HL-60 (cell line): ENCODE measurements around the gene KCNT2.

Source experiments
- DNase-seq, 2 experiments: peaks; one replicate each; pipeline ENCODE4 v3.0.0-alpha.2; 2010 to 2020; ENCODE audit warnings: low read depth in 1 of 2, low spot score in 1 of 2
- H3K27ac ChIP-seq: fragments of 250-450 bp; sonication (Bioruptor Pico); replicated peaks from 2 replicates; pipeline ENCODE4 v1.5.1; 2020; ENCODE audit warnings: mild to moderate bottlenecking, moderate library complexity
- H3K27me3 ChIP-seq: fragments of 250-450 bp; sonication (Bioruptor Pico); 2 replicates; pipeline ENCODE4 v1.5.1; 2021; ENCODE audit warnings: mild to moderate bottlenecking, moderate library complexity; ENCODE audit not compliant: insufficient read depth, poor library complexity, severe bottlenecking
- H3K4me3 ChIP-seq: replicated peaks from 2 replicates; pipeline ENCODE4 v1.5.1; 2011; ENCODE audit warnings: mild to moderate bottlenecking, control low read depth, low read length; ENCODE audit not compliant: insufficient read depth
- GABPA ChIP-seq: IDR thresholded peaks from 2 replicates; pipeline ENCODE4 v1.6.1; 2012; ENCODE audit warnings: low read depth
- POLR2AphosphoS5 ChIP-seq: IDR thresholded peaks from 2 replicates; pipeline ENCODE4 v1.6.1; 2012; ENCODE audit warnings: low read depth
- SPI1 ChIP-seq: IDR thresholded peaks from 2 replicates; pipeline ENCODE4 v1.6.1; 2012; ENCODE audit warnings: low read depth, mild to moderate bottlenecking, borderline replicate concordance
- TF ChIP-seq, protein P1 (sequence below): IDR thresholded peaks from 2 replicates; pipeline ENCODE4 v1.6.1; 2012; ENCODE audit warnings: low read depth; ENCODE audit not compliant: insufficient replicate concordance
- TF ChIP-seq, protein P2 (sequence below): IDR thresholded peaks from one replicate; pipeline ENCODE4 v1.5.1; 2011; ENCODE audit warnings: low read length, control low read depth, inconsistent platforms; ENCODE audit not compliant: insufficient read depth

KCNT2 gene

DNA sequence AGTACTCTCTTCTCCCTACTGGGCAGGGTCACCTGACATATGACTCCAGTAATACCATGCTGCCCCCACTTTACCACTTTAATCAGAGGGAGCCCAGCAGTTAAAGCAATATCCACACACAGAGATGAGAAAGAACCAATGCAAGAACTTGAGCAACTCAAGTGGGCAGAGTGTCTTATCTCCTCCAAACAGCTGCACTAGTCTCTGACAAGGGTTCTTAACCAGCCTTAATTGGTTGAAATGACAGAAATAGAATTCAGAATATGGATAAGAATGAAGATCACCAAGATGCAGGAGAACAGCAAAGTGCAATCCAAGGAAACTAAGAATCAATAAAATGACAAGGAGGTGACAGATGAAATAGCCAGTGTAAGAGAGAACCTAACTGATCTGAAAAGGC is 91.0 kb downstream of the KCNT2 start:
- H3K27ac ChIP-seq: no peak overlapping the region
- TF ChIP-seq GABPA (no peak), SPI1 (no peak), POLR2AphosphoS5 (no peak)
- TF ChIP-seq, protein P1, sequence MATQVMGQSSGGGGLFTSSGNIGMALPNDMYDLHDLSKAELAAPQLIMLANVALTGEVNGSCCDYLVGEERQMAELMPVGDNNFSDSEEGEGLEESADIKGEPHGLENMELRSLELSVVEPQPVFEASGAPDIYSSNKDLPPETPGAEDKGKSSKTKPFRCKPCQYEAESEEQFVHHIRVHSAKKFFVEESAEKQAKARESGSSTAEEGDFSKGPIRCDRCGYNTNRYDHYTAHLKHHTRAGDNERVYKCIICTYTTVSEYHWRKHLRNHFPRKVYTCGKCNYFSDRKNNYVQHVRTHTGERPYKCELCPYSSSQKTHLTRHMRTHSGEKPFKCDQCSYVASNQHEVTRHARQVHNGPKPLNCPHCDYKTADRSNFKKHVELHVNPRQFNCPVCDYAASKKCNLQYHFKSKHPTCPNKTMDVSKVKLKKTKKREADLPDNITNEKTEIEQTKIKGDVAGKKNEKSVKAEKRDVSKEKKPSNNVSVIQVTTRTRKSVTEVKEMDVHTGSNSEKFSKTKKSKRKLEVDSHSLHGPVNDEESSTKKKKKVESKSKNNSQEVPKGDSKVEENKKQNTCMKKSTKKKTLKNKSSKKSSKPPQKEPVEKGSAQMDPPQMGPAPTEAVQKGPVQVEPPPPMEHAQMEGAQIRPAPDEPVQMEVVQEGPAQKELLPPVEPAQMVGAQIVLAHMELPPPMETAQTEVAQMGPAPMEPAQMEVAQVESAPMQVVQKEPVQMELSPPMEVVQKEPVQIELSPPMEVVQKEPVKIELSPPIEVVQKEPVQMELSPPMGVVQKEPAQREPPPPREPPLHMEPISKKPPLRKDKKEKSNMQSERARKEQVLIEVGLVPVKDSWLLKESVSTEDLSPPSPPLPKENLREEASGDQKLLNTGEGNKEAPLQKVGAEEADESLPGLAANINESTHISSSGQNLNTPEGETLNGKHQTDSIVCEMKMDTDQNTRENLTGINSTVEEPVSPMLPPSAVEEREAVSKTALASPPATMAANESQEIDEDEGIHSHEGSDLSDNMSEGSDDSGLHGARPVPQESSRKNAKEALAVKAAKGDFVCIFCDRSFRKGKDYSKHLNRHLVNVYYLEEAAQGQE: no peak
- TF ChIP-seq, protein P2, sequence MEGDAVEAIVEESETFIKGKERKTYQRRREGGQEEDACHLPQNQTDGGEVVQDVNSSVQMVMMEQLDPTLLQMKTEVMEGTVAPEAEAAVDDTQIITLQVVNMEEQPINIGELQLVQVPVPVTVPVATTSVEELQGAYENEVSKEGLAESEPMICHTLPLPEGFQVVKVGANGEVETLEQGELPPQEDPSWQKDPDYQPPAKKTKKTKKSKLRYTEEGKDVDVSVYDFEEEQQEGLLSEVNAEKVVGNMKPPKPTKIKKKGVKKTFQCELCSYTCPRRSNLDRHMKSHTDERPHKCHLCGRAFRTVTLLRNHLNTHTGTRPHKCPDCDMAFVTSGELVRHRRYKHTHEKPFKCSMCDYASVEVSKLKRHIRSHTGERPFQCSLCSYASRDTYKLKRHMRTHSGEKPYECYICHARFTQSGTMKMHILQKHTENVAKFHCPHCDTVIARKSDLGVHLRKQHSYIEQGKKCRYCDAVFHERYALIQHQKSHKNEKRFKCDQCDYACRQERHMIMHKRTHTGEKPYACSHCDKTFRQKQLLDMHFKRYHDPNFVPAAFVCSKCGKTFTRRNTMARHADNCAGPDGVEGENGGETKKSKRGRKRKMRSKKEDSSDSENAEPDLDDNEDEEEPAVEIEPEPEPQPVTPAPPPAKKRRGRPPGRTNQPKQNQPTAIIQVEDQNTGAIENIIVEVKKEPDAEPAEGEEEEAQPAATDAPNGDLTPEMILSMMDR: no peak
- H3K27me3 ChIP-seq: no peaks in the 10 kb centered on the region
- H3K4me3 ChIP-seq: no peak overlapping the region
- DNase-seq: no peak

- H3K27ac ChIP-seq: no peak overlapping the region
- DNase-seq: no peak
- H3K27me3 ChIP-seq: no peaks in the 10 kb centered on the region
- no peak overlapping the region for H3K4me3 ChIP-seq
- TF ChIP-seq SPI1 (no peak), POLR2AphosphoS5 (no peak), GABPA (no peak)
- TF ChIP-seq, protein P1: no peak
- TF ChIP-seq, protein P2: no peak
Measured at GRCh38 chr1:196516373-196516772, 91.9 kb downstream of the KCNT2 start.

- TF ChIP-seq, protein P2: no peak
- TF ChIP-seq, protein P1: no peak
- no peak for TF ChIP-seq GABPA
- TF ChIP-seq SPI1: no peak
- no peak for TF ChIP-seq POLR2AphosphoS5
- Histone ChIP-seq H3K4me3 (no peak overlapping the region), H3K27ac (no peak overlapping the region), H3K27me3 (no peaks in the 10 kb centered on the region)
- no peak for DNase-seq
Measured at GRCh38 chr1:196515904-196516303, 92.3 kb downstream of the KCNT2 start.
